HG02763 (cell line): Measurements from ENCODE around the gene SUPV3L1.

Experiments used
- ATAC-seq: cut with Tn5 transposase; IDR thresholded peaks from one replicate; pipeline ENCODE4 v1.9.1; 2021; ENCODE audit warnings: mild to moderate bottlenecking, moderate library complexity; ENCODE audit not compliant: unreplicated experiment

Gene SUPV3L1

DNA sequence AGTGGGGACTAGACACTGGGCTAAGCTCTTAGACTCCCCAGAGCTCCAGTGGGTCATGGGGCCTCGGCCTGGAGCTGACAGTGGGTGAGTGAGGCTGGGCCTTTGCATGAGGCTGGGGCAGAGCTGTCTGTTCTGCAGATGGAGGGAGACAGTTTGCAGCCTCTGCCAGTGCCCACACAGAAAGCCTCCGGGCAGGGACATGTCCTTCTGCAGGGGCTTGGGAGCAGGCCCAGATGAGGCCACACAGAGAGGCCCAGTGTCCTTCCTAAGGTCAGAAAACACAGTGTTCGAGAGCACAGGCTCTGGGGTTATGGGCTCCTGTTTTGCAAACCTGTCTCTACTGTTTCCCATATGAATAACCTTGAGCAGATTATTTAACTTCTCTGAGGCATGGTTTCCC, 73.1 kb downstream of the SUPV3L1 start:
- ATAC-seq, result no peak

- ATAC-seq, result no peak
Observed at GRCh38 chr10:69254877-69255276, 74.8 kb downstream of the SUPV3L1 start.
